ENCODE results near the gene PFKFB1.
"Not testable (repeated sequence)": the region's sequence is repeated elsewhere in the genome, so short reads cannot be mapped to it uniquely, and the experiment has no call there.

PFKFB1 gene

GRCh38 chrX:54983306-54983705 is 10.7 kb downstream of the PFKFB1 start:
- peaks cover 29% of the 10 kb centered on the region for H3K9me3 ChIP-seq (ENCODE audit: control insufficient read depth, low read depth, low read length)
- H3K27ac ChIP-seq (ENCODE audit: low read length); H3K27me3 ChIP-seq (ENCODE audit: control insufficient read depth, insufficient read depth, low read length); H3K4me3 ChIP-seq (ENCODE audit: low read length); H3K36me3 ChIP-seq (ENCODE audit: control insufficient read depth, low read depth, low read length); H3K4me1 ChIP-seq (ENCODE audit: control insufficient read depth, low read depth, low read length); H3K9ac ChIP-seq (ENCODE audit: low read length): not testable (repeated sequence)

- Histone ChIP-seq H3K4me3 (ENCODE audit: low read length) (no peak overlapping the region), H3K27ac (ENCODE audit: low read length) (no peak overlapping the region), H3K9me3 (ENCODE audit: control insufficient read depth, low read depth, low read length) (peaks cover 33% of the 10 kb centered on the region), H3K9ac (ENCODE audit: low read length) (no peak overlapping the region), H3K36me3 (ENCODE audit: control insufficient read depth, low read depth, low read length) (no peaks in the 10 kb centered on the region), H3K4me1 (ENCODE audit: control insufficient read depth, low read depth, low read length) (no peaks in the 10 kb centered on the region), H3K27me3 (ENCODE audit: control insufficient read depth, insufficient read depth, low read length) (no peaks in the 10 kb centered on the region)
Measured at GRCh38 chrX:54980334-54980733, 13.7 kb downstream of the PFKFB1 start.

GRCh38 chrX:54979432-54979831 is 14.6 kb downstream of the PFKFB1 start:
- Histone ChIP-seq H3K27ac (ENCODE audit: low read length) (no peak overlapping the region), H3K9me3 (ENCODE audit: control insufficient read depth, low read depth, low read length) (peaks cover 33% of the 10 kb centered on the region), H3K4me1 (ENCODE audit: control insufficient read depth, low read depth, low read length) (no peaks in the 10 kb centered on the region), H3K9ac (ENCODE audit: low read length) (no peak overlapping the region), H3K36me3 (ENCODE audit: control insufficient read depth, low read depth, low read length) (no peaks in the 10 kb centered on the region), H3K4me3 (ENCODE audit: low read length) (no peak overlapping the region), H3K27me3 (ENCODE audit: control insufficient read depth, insufficient read depth, low read length) (no peaks in the 10 kb centered on the region)

GRCh38 chrX:54978448-54978847 is 15.5 kb downstream of the PFKFB1 start:
- H3K4me3 ChIP-seq (ENCODE audit: low read length) = no peak overlapping the region
- H3K4me1 ChIP-seq (ENCODE audit: control insufficient read depth, low read depth, low read length) = no peaks in the 10 kb centered on the region
- H3K27me3 ChIP-seq (ENCODE audit: control insufficient read depth, insufficient read depth, low read length) = no peaks in the 10 kb centered on the region
- peaks cover 35% of the 10 kb centered on the region for H3K9me3 ChIP-seq (ENCODE audit: control insufficient read depth, low read depth, low read length)
- H3K27ac ChIP-seq (ENCODE audit: low read length) = no peak overlapping the region
- H3K9ac ChIP-seq (ENCODE audit: low read length) = no peak overlapping the region
- no peaks in the 10 kb centered on the region for H3K36me3 ChIP-seq (ENCODE audit: control insufficient read depth, low read depth, low read length)

GRCh38 chrX:54977387-54977786 is 16.6 kb downstream of the PFKFB1 start:
- Histone ChIP-seq H3K4me3 (ENCODE audit: low read length) (no peak overlapping the region), H3K27me3 (ENCODE audit: control insufficient read depth, insufficient read depth, low read length) (no peaks in the 10 kb centered on the region), H3K4me1 (ENCODE audit: control insufficient read depth, low read depth, low read length) (no peaks in the 10 kb centered on the region), H3K9me3 (ENCODE audit: control insufficient read depth, low read depth, low read length) (peaks cover 28% of the 10 kb centered on the region), H3K27ac (ENCODE audit: low read length) (no peak overlapping the region), H3K36me3 (ENCODE audit: control insufficient read depth, low read depth, low read length) (no peaks in the 10 kb centered on the region), H3K9ac (ENCODE audit: low read length) (no peak overlapping the region)

- Histone ChIP-seq H3K9ac (ENCODE audit: low read length) (no peak overlapping the region), H3K4me3 (ENCODE audit: low read length) (no peak overlapping the region), H3K4me1 (ENCODE audit: control insufficient read depth, low read depth, low read length) (no peaks in the 10 kb centered on the region), H3K36me3 (ENCODE audit: control insufficient read depth, low read depth, low read length) (no peaks in the 10 kb centered on the region), H3K27me3 (ENCODE audit: control insufficient read depth, insufficient read depth, low read length) (no peaks in the 10 kb centered on the region), H3K27ac (ENCODE audit: low read length) (no peak overlapping the region), H3K9me3 (ENCODE audit: control insufficient read depth, low read depth, low read length) (peaks cover 21% of the 10 kb centered on the region)
Measured at GRCh38 chrX:54964766-54965497, 29.1 kb downstream of the PFKFB1 start.

- Histone ChIP-seq H3K4me3 (ENCODE audit: low read length) (no peak overlapping the region), H3K9ac (ENCODE audit: low read length) (no peak overlapping the region), H3K36me3 (ENCODE audit: control insufficient read depth, low read depth, low read length) (no peaks in the 10 kb centered on the region), H3K27me3 (ENCODE audit: control insufficient read depth, insufficient read depth, low read length) (no peaks in the 10 kb centered on the region), H3K9me3 (ENCODE audit: control insufficient read depth, low read depth, low read length) (peaks cover 20% of the 10 kb centered on the region), H3K4me1 (ENCODE audit: control insufficient read depth, low read depth, low read length) (no peaks in the 10 kb centered on the region), H3K27ac (ENCODE audit: low read length) (no peak overlapping the region)
Measured at GRCh38 chrX:54961750-54962149, 32.2 kb downstream of the PFKFB1 start.

GRCh38 chrX:54950730-54951375 is 43.1 kb downstream of the PFKFB1 start:
- Histone ChIP-seq H3K27me3 (ENCODE audit: control insufficient read depth, insufficient read depth, low read length) (no peaks in the 10 kb centered on the region), H3K4me1 (ENCODE audit: control insufficient read depth, low read depth, low read length) (no peaks in the 10 kb centered on the region), H3K27ac (ENCODE audit: low read length) (no peak overlapping the region), H3K9ac (ENCODE audit: low read length) (no peak overlapping the region), H3K9me3 (ENCODE audit: control insufficient read depth, low read depth, low read length) (no peaks in the 10 kb centered on the region), H3K36me3 (ENCODE audit: control insufficient read depth, low read depth, low read length) (no peaks in the 10 kb centered on the region), H3K4me3 (ENCODE audit: low read length) (no peak overlapping the region)

- no peak overlapping the region for H3K9ac ChIP-seq (ENCODE audit: low read length)
- H3K9me3 ChIP-seq (ENCODE audit: control insufficient read depth, low read depth, low read length) = peaks cover 6% of the 10 kb centered on the region
- no peak overlapping the region for H3K27ac ChIP-seq (ENCODE audit: low read length)
- no peaks in the 10 kb centered on the region for H3K36me3 ChIP-seq (ENCODE audit: control insufficient read depth, low read depth, low read length)
- H3K4me1 ChIP-seq (ENCODE audit: control insufficient read depth, low read depth, low read length) = no peaks in the 10 kb centered on the region
- no peaks in the 10 kb centered on the region for H3K27me3 ChIP-seq (ENCODE audit: control insufficient read depth, insufficient read depth, low read length)
- H3K4me3 ChIP-seq (ENCODE audit: low read length) = no peak overlapping the region
Measured at GRCh38 chrX:54945224-54945623, 48.8 kb downstream of the PFKFB1 start.

- Histone ChIP-seq H3K27ac (ENCODE audit: low read length) (no peak overlapping the region), H3K27me3 (ENCODE audit: control insufficient read depth, insufficient read depth, low read length) (no peaks in the 10 kb centered on the region), H3K9me3 (ENCODE audit: control insufficient read depth, low read depth, low read length) (peaks cover 6% of the 10 kb centered on the region), H3K36me3 (ENCODE audit: control insufficient read depth, low read depth, low read length) (no peaks in the 10 kb centered on the region), H3K4me1 (ENCODE audit: control insufficient read depth, low read depth, low read length) (no peaks in the 10 kb centered on the region), H3K4me3 (ENCODE audit: low read length) (no peak overlapping the region), H3K9ac (ENCODE audit: low read length) (no peak overlapping the region)
Measured at GRCh38 chrX:54944816-54945215, 49.2 kb downstream of the PFKFB1 start.

GRCh38 chrX:54937416-54937815 is 56.6 kb downstream of the PFKFB1 start:
- H3K4me3 ChIP-seq (ENCODE audit: low read length) = no peak overlapping the region
- no peak overlapping the region for H3K27ac ChIP-seq (ENCODE audit: low read length)
- peaks cover 5% of the 10 kb centered on the region for H3K9me3 ChIP-seq (ENCODE audit: control insufficient read depth, low read depth, low read length)

GRCh38 chrX:54935306-54935705 is 58.7 kb downstream of the PFKFB1 start:
- peaks cover 12% of the 10 kb centered on the region for H3K9me3 ChIP-seq (ENCODE audit: control insufficient read depth, low read depth, low read length)
- no peak overlapping the region for H3K27ac ChIP-seq (ENCODE audit: low read length)

More at GRCh38 chrX:54937416-54937815, 56.6 kb downstream of the PFKFB1 start:
- Histone ChIP-seq H3K4me1 (ENCODE audit: control insufficient read depth, low read depth, low read length) (no peaks in the 10 kb centered on the region), H3K9ac (ENCODE audit: low read length) (no peak overlapping the region), H3K27me3 (ENCODE audit: control insufficient read depth, insufficient read depth, low read length) (no peaks in the 10 kb centered on the region), H3K36me3 (ENCODE audit: control insufficient read depth, low read depth, low read length) (no peaks in the 10 kb centered on the region)

More at GRCh38 chrX:54935306-54935705, 58.7 kb downstream of the PFKFB1 start:
- no peaks in the 10 kb centered on the region for H3K4me1 ChIP-seq (ENCODE audit: control insufficient read depth, low read depth, low read length)
- no peaks in the 10 kb centered on the region for H3K27me3 ChIP-seq (ENCODE audit: control insufficient read depth, insufficient read depth, low read length)
- peaks cover 8% of the 10 kb centered on the region for H3K36me3 ChIP-seq (ENCODE audit: control insufficient read depth, low read depth, low read length)
- H3K4me3 ChIP-seq (ENCODE audit: low read length) = no peak overlapping the region
- H3K9ac ChIP-seq (ENCODE audit: low read length) = no peak overlapping the region

Data from iPS-18a (cell line).